NCI-H69 (cell line): Measurements from ENCODE around the gene ZNF618.

Source experiments
- DNase-seq: peaks from one replicate; lab custom pipeline; 2025; lab: John Stamatoyannopoulos, UW

Gene ZNF618

GRCh38 chr9:114061292-114061691 is 185.2 kb downstream of the ZNF618 start:
- no peak for DNase-seq

- DNase-seq = no peak
Measured at GRCh38 chr9:114061830-114062474, 185.8 kb downstream of the ZNF618 start.

- DNase-seq = no peak
Measured at GRCh38 chr9:114065304-114065703, 189.2 kb downstream of the ZNF618 start.

- no peak for DNase-seq
Measured at GRCh38 chr9:114069476-114070187, 193.5 kb downstream of the ZNF618 start.

GRCh38 chr9:114070188-114071103 is 194.3 kb downstream of the ZNF618 start:
- no peak for DNase-seq

GRCh38 chr9:114071197-114071795 is 195.2 kb downstream of the ZNF618 start:
- no peak for DNase-seq

GRCh38 chr9:114072184-114073140 is 196.4 kb downstream of the ZNF618 start:
- peak; percentile 54 for DNase-seq

- no peak for DNase-seq
Measured at GRCh38 chr9:114075602-114076001, 199.5 kb downstream of the ZNF618 start.

- DNase-seq = no peak
Measured at GRCh38 chr9:114076237-114077161, 200.4 kb downstream of the ZNF618 start.

GRCh38 chr9:114077162-114077837 is 201.2 kb downstream of the ZNF618 start:
- DNase-seq = no peak

- peak; percentile 18 for DNase-seq
Measured at GRCh38 chr9:114078021-114078780, 202.1 kb downstream of the ZNF618 start, which contains the start of gene AMBP. AMBP (minus strand) TSS chr9:114078300; CDS start chr9:114078209, 91 bp downstream.

GRCh38 chr9:114078781-114079156 is 202.7 kb downstream of the ZNF618 start:
- no peak for DNase-seq

- no peak for DNase-seq
Measured at GRCh38 chr9:114080195-114080772, 204.2 kb downstream of the ZNF618 start.

GRCh38 chr9:114080773-114081440 is 204.8 kb downstream of the ZNF618 start:
- no peak for DNase-seq

GRCh38 chr9:114081441-114082016 is 205.4 kb downstream of the ZNF618 start:
- DNase-seq = no peak

- DNase-seq = peak; percentile 85
Measured at GRCh38 chr9:114082017-114082762, 206.1 kb downstream of the ZNF618 start.
